HepG2 (cell line): ENCODE data around the gene AP4E1. TPM values are rescaled to one million over a fixed set of nuclear protein-coding genes. Genes with fewer than 3 reads are reported as not detected.
A peak's percentile ranks its signal among the peaks of the same experiment; 100 is the strongest.

Source experiments
- BRF2 ChIP-seq: sonication (generic); formaldehyde crosslinking; IDR thresholded peaks from 2 replicates; pipeline ENCODE4 v1.8.1; 2022; ENCODE audit warnings: mild to moderate bottlenecking, missing genetic modification reagents
- DR1 ChIP-seq: sonication (generic); formaldehyde crosslinking; IDR thresholded peaks from 2 replicates; pipeline ENCODE4 v1.8.0; 2021; ENCODE audit warnings: mild to moderate bottlenecking, missing genetic modification reagents, inconsistent platforms
- HNF1A ChIP-seq, 2 experiments: sonication (generic) in 1 of 2; formaldehyde crosslinking in 1 of 2; IDR thresholded peaks; 2 replicates each; pipeline versions ENCODE4 v1.4.0 to v1.6.1; 2016 to 2020; ENCODE audit warnings: borderline replicate concordance in 1 of 2, low read depth in 1 of 2, mild to moderate bottlenecking in 1 of 2, missing genetic modification reagents in 1 of 2
- PHF20 ChIP-seq: sonication (generic); formaldehyde crosslinking; IDR thresholded peaks from 2 replicates; pipeline ENCODE4 v1.5.0; 2020; ENCODE audit warnings: mild to moderate bottlenecking, missing genetic modification reagents
- PTBP1 ChIP-seq: fragments of 200-400 bp; formaldehyde crosslinking; IDR thresholded peaks from 2 replicates; pipeline ENCODE4 v1.6.1; 2018; ENCODE audit warnings: low read length, low read depth; ENCODE audit not compliant: poor library complexity, severe bottlenecking
- RERE ChIP-seq: IDR thresholded peaks from 2 replicates; pipeline ENCODE4 v1.6.1; 2016; ENCODE audit warnings: low read depth, missing genetic modification reagents, missing compliant biosample characterization
- SMARCE1 ChIP-seq: fragments of 450-650 bp; IDR thresholded peaks from 2 replicates; pipeline ENCODE4 v1.6.1; 2017; ENCODE audit warnings: borderline replicate concordance
- TAF15 ChIP-seq: fragments of 200-400 bp; formaldehyde crosslinking; IDR thresholded peaks from one replicate; pipeline ENCODE4 v1.6.1; 2018; ENCODE audit warnings: mild to moderate bottlenecking, low read depth, low read length; ENCODE audit not compliant: poor library complexity, severe bottlenecking
- ZHX1 ChIP-seq: sonication (generic); formaldehyde crosslinking; IDR thresholded peaks from 2 replicates; pipeline ENCODE4 v1.8.1; 2022; ENCODE audit warnings: low read depth, mild to moderate bottlenecking, missing genetic modification reagents
- ZNF121 ChIP-seq: sonication (generic); formaldehyde crosslinking; IDR thresholded peaks from 2 replicates; pipeline ENCODE4 v1.5.0; 2020; ENCODE audit warnings: mild to moderate bottlenecking, missing genetic modification reagents
- ZNF446 ChIP-seq: sonication (generic); formaldehyde crosslinking; IDR thresholded peaks from 2 replicates; pipeline ENCODE4 v1.5.0; 2020; ENCODE audit warnings: mild to moderate bottlenecking, missing genetic modification reagents
- ZNF614 ChIP-seq: IDR thresholded peaks from 2 replicates; pipeline ENCODE4 v1.6.1; 2018; ENCODE audit warnings: missing biosample characterization, missing genetic modification reagents, inconsistent platforms, borderline replicate concordance
- ZNF850 ChIP-seq: sonication (generic); formaldehyde crosslinking; conservative IDR thresholded peaks from 2 replicates; pipeline ENCODE4 v1.9.0; 2021; ENCODE audit warnings: mild to moderate bottlenecking, missing genetic modification reagents
- polyA plus RNA-seq, 8 experiments: library from polyadenylated mRNA; depleted of rRNA in 3 of 8; stranded (reverse) in 7 of 8; unstranded in 1 of 8; fragments of >200 nt; fragmentation: Illumina TruSeq in 4 of 8; extraction: Trizol in 4 of 8; gene quantifications; 2 replicates each; pipeline versions ENCODE4 v1.2.1 to v1.2.3, GENCODE V29; 2011 to 2016; ENCODE audit warnings: low read depth in 4 of 8, missing spikeins in 1 of 8, mixed read lengths in 1 of 8; ENCODE audit not compliant: insufficient read depth in 1 of 8
- total RNA-seq, 5 experiments: library from RNA; depleted of rRNA; stranded (reverse); fragments of >200 nt; fragmentation: Illumina TruSeq; extraction: Trizol; gene quantifications; 2 replicates each; pipeline ENCODE4 v1.2.3, GENCODE V29; 2016; ENCODE audit warnings: low read depth in 1 of 5

The AP4E1 gene
- total and polyA plus RNA-seq, 2 of the 13 experiments (the other 11 are each of a cell fraction or from before 2014, with no cell fraction given) = 2.2 to 7.8 TPM

- TF ChIP-seq HNF1A (IDR thresholded peaks at IDR 0.05; ENCODE audit: low read depth) = no peak
- no peak for TF ChIP-seq HNF1A (CRISPR knock-in tag; IDR thresholded peaks at IDR 0.05; ENCODE audit: borderline replicate concordance)
- peak; percentile 60 for TF ChIP-seq TAF15
- TF ChIP-seq ZNF850 (CRISPR knock-in tag) = 0 out of 2 replicates have a peak, but pooled peaks have one; percentile 31
- no peak for TF ChIP-seq SMARCE1
- TF ChIP-seq BRF2 (CRISPR knock-in tag) = no peak
- TF ChIP-seq ZHX1 (CRISPR knock-in tag) = peak; percentile 67; the same call in 1 of the 2 replicates
- TF ChIP-seq ZNF614 = peak; percentile 65; the same call in 1 of the 2 replicates
- TF ChIP-seq DR1 = peak; percentile 54; the same call in 1 of the 2 replicates
- no peak for TF ChIP-seq PTBP1
- TF ChIP-seq ZNF446 = no peak
- TF ChIP-seq PHF20 (CRISPR knock-in tag) = peak; percentile 86
- no peak for TF ChIP-seq RERE
- TF ChIP-seq ZNF121 (CRISPR knock-in tag) = 0 out of 2 replicates have a peak, but pooled peaks have one; percentile 42
These were observed at the start of gene AP4E1 (continued) for GRCh38 chr15:50908209-50909009.
